CD4-positive, alpha-beta T cell treated with Interleukin-15 for 4 hours (primary cell): ENCODE measurements around the gene CFAP74.

ENCODE experiments used
- DNase-seq: peaks from one replicate; pipeline ENCODE4 v3.0.0-alpha.2; 2020; ENCODE audit warnings: low spot score

Gene CFAP74

GRCh38 chr1:1876335-1876930, 127.2 kb downstream of the CFAP74 start:
- DNase-seq, result no peak

DNA sequence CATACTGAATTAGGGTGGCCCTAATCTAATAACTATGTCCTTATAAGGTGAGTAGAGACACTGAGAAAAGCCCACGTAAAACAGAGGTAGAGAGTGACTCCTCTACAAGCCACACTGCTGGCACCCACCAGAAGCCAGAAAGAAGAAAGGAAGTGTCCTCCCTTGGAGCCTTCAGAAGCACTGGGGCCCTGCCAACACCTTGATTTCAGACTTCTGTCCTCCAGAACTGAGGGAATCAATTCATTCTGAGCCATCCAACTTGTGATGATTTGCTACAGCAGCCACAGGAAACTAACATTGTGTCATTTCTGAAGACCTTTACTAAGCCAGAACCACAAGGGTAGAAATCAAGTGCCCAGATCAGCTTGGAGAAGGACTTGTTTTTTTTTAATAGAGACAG, 127.7 kb downstream of the CFAP74 start:
- no peak for DNase-seq

GRCh38 chr1:1874901-1875300, 128.7 kb downstream of the CFAP74 start:
- no peak for DNase-seq

DNA sequence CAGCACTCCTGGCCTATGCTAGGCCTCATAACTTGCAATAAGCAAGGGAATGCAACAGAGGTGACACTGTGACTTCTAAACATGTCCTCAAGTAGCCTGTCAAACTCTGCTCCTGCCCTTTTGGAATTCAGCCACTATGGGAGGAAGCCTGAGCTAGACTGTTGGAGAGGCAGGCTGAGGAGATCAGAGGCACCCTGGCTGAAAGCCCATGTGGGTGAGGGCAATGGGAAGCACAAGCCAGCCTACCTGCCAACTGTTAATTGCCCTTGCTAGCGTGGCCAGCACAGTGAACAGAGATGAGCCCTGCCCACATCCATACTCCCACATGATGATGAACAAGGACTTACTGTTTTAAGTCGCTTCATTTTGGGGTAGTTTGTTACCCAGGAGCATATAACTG, 130.4 kb downstream of the CFAP74 start:
- no peak for DNase-seq

DNA sequence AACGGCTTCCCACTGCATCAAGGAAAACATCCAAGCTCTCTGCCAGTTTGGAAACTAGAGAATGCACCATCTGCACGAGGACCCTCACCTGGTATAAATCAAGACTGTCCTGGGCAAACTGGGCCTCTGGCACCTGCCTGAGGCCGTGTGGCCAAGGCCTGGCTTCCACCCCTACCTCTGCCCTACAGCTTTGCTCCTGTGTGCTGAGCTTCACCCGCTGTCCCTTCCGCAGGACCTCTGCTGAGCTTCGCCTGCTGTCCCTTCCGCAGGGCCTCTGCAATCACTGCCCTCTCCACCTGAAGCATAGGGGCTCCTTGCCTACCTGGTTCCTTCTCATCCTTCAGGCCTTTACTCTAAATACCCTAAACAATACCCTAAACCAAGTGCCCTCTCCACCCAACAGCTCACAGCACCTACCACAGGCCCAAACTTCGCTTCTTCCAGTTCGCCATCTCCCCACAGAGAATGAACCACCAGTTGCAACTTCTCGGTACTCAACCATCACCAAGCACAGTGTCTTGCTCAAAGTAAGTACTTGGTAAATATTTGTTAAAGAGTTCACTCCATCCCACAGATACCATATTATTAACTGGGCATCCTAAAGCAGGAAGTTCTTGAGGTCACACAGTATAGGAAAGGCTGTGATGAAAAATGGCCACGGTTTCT, 131.1 kb downstream of the CFAP74 start:
- DNase-seq, result no peak
